Erythroblast (primary cell): ENCODE results near the gene DISC1.

Experiments used
- GATA1 ChIP-seq: IDR thresholded peaks from 2 replicates; pipeline ENCODE4 v1.6.1; 2011; ENCODE audit warnings: low read depth, mild to moderate bottlenecking, control low read depth, low read length, moderate library complexity
- POLR2A ChIP-seq: IDR thresholded peaks from 2 replicates; pipeline ENCODE4 v1.6.1; 2011; ENCODE audit warnings: mild to moderate bottlenecking, low read length

DNA sequence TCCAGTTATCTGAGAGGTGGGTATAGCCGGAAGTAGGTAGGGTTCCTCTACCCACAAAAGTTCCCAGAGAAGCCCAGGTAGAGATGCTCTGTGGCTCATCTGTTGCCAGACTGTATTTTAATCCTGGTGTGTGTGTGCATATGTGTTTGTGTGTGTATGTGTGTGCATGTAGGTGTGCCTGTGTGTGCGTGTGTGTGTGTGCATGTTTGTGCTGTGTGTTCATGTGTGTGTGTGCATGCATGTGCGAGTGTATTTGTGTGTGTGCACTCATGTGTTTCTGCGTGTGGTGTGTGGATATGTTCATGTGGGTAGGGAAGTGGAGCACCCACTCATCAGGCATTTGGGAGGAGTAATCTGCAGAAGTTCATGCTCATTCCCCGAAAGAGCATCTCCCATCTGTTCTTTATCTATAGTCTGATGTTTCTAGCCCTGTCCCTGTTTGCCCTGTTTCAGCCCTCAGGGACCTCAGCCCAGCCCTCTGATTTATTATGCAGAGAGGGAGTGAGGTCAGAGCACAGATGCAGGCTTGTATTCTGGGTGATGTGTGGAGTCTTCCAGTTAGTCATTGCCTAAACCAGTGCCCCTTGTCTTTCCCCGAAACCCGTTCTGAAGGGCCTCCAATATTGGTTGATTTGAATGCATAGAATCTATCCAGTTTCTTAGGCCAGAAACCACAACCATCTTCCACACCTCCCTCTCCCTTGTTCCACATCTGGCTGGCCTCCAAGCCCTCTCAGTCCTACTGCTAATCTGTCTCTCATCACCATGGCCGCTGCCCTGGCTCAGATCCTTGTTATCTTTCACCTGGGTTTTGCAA lies 69.1 kb downstream of the DISC1 start:
- no peak for TF ChIP-seq POLR2A
- no peak for TF ChIP-seq GATA1
